Ishikawa (cell line): ENCODE measurements around the gene BMP4.

Experiments
- CREB1 ChIP-seq: IDR thresholded peaks from 2 replicates; pipeline ENCODE4 v1.6.1; 2012; ENCODE audit warnings: low read depth
- RAD21 ChIP-seq: IDR thresholded peaks from 2 replicates; pipeline ENCODE4 v1.6.1; 2012; ENCODE audit warnings: low read depth
- TEAD4 ChIP-seq: IDR thresholded peaks from 2 replicates; pipeline ENCODE4 v1.6.1; 2012
- YY1 ChIP-seq: IDR thresholded peaks from 2 replicates; pipeline ENCODE4 v1.6.1; 2012; ENCODE audit warnings: low read depth

DNA sequence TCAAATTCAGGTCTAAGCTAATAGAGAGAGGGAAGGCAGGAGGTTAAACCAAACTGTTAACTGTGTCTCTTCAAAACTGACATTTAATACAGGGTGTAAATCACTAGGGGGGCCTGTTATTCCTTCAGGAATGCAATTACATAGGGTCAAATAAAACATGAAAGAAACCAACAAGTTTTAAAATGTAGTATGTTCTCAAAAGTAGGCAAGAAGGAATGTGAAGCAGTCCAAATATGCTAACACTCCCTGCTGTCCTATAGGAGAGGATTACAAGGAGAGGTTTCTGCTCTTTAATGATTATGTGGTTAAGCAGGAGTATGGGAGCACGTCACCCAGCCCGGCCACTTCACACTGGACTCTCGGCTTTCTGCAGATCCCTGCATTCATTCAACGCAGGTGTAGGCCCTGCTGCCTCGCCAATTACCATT, 42.5 kb upstream of the BMP4 start:
- TF ChIP-seq RAD21: no peak
- no peak for TF ChIP-seq CREB1
- no peak for TF ChIP-seq YY1
- peak; percentile 89 for TF ChIP-seq TEAD4
